ENCODE data around the gene BCL2L12. TPM values are rescaled to one million over a fixed set of nuclear protein-coding genes. Genes with fewer than 3 reads are reported as not detected.

BCL2L12 gene
- total RNA-seq, 3 donors from 2014 or later, result 9.6 to 20.8 (median 16.3) TPM

GRCh38 chr19:49664171-49665035 is 1.3 kb upstream of the BCL2L12 start:
- Histone ChIP-seq H3K36me3 (ENCODE audit: low read depth) (peaks cover 6% of the 10 kb centered on the region), H3K9me3 (no peaks in the 10 kb centered on the region), H3K4me1 (ENCODE audit: low read depth) (peaks cover 10% of the 10 kb centered on the region), H3K4me3 (peak overlapping the region; percentile 68)
- TF ChIP-seq, protein P1, sequence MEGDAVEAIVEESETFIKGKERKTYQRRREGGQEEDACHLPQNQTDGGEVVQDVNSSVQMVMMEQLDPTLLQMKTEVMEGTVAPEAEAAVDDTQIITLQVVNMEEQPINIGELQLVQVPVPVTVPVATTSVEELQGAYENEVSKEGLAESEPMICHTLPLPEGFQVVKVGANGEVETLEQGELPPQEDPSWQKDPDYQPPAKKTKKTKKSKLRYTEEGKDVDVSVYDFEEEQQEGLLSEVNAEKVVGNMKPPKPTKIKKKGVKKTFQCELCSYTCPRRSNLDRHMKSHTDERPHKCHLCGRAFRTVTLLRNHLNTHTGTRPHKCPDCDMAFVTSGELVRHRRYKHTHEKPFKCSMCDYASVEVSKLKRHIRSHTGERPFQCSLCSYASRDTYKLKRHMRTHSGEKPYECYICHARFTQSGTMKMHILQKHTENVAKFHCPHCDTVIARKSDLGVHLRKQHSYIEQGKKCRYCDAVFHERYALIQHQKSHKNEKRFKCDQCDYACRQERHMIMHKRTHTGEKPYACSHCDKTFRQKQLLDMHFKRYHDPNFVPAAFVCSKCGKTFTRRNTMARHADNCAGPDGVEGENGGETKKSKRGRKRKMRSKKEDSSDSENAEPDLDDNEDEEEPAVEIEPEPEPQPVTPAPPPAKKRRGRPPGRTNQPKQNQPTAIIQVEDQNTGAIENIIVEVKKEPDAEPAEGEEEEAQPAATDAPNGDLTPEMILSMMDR (IDR thresholded peaks at IDR 0.05), result no peak
- intact Hi-C loops (cut with DNase I, micrococcal nuclease), result no loop called here
- ATAC-seq (peak; percentile 85), DNase-seq (peak; percentile 95 to 96 (median 96))

- intact Hi-C loops (cut with DNase I, micrococcal nuclease), result no loop called here
- ATAC-seq, result no peak
- TF ChIP-seq, protein P1 (IDR thresholded peaks at IDR 0.05), result no peak
Observed at GRCh38 chr19:49665036-49665350, 740 bp upstream of the BCL2L12 start.

DNA sequence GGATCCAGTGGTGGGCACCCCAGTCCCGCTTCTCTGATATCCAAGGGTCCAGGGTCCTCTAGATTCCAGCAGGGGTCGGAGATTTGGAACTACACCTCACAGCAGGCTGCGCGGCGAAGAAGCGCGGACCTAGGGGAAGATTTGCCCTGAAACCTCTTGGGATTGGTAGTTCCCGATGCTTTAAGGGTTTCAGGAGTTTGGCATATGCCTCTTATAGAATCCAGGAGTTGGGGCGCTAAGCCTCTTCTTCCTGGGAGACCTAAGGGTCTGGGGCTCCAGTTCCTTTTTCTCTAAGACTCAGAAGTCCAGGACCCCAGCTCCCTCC is 349 bp downstream of the BCL2L12 start:
- H3K36me3 ChIP-seq (ENCODE audit: low read depth), result peaks cover 6% of the 10 kb centered on the region
- TF ChIP-seq, protein P1 (IDR thresholded peaks at IDR 0.05), result no peak
- peak overlapping the region; percentile 68 for H3K4me3 ChIP-seq
- no peaks in the 10 kb centered on the region for H3K9me3 ChIP-seq
- peaks cover 10% of the 10 kb centered on the region for H3K4me1 ChIP-seq (ENCODE audit: low read depth)
- intact Hi-C loops (cut with DNase I, micrococcal nuclease), result no loop called here
- ATAC-seq (peak; percentile 0), DNase-seq (no peak)

More at GRCh38 chr19:49665036-49665350, 740 bp upstream of the BCL2L12 start:
- H3K9me3 ChIP-seq, result no peaks in the 10 kb centered on the region
- peak overlapping the region; percentile 68 for H3K4me3 ChIP-seq
- H3K36me3 ChIP-seq (ENCODE audit: low read depth), result peaks cover 6% of the 10 kb centered on the region
- DNase-seq, result peak in 1 of 3 donors; percentile 24
- H3K4me1 ChIP-seq (ENCODE audit: low read depth), result peaks cover 10% of the 10 kb centered on the region

DNA sequence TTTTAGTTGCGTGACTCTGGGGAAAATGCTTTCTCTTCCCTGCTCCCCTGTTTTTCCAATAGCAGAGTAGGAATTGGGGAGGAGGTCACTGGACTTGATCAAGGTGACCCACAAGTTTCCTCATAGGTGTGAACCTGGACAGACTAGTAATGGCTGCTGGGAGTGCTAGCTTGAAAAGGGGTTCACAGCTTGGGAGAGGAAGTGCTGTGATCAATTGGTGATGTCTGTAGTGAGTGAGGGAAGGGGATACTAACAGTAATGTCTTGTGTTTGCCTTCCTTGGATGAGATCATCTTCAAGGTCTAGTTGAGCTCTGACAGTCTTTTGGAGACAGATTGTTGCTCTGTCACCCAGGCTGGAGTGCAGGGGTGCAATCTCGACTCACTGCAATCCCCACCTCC is 1.7 kb downstream of the BCL2L12 start:
- Histone ChIP-seq H3K36me3 (ENCODE audit: low read depth) (no peaks in the 10 kb centered on the region), H3K4me3 (no peak overlapping the region), H3K9me3 (no peaks in the 10 kb centered on the region), H3K4me1 (ENCODE audit: low read depth) (peaks cover 19% of the 10 kb centered on the region)
- DNase-seq, result no peak
- no peak for ATAC-seq
- TF ChIP-seq, protein P1 (IDR thresholded peaks at IDR 0.05), result no peak
- intact Hi-C loops (cut with DNase I, micrococcal nuclease), result no loop called here

GRCh38 chr19:49669516-49669915 is 3.8 kb downstream of the BCL2L12 start:
- H3K9me3 ChIP-seq, result no peaks in the 10 kb centered on the region
- no peak for DNase-seq
- intact Hi-C loops (cut with DNase I, micrococcal nuclease), result no loop called here
- peaks cover 12% of the 10 kb centered on the region for H3K4me1 ChIP-seq (ENCODE audit: low read depth)
- TF ChIP-seq, protein P1 (IDR thresholded peaks at IDR 0.05), result no peak
- ATAC-seq, result no peak
- H3K36me3 ChIP-seq (ENCODE audit: low read depth), result no peaks in the 10 kb centered on the region
- no peak overlapping the region for H3K4me3 ChIP-seq

All from mucosa of descending colon (tissue), 3 donors.